GM10847 (cell line): ENCODE measurements around the gene HOPX.

Experiments
- POLR2A ChIP-seq: IDR thresholded peaks from 2 replicates; pipeline ENCODE4 v1.6.1; 2011; ENCODE audit not compliant: insufficient read length; ENCODE audit errors: extremely low read depth

HOPX gene

GRCh38 chr4:56619816-56620215 is 61.3 kb downstream of the HOPX start:
- no peak for TF ChIP-seq POLR2A

GRCh38 chr4:56619160-56619559 is 61.9 kb downstream of the HOPX start:
- no peak for TF ChIP-seq POLR2A

GRCh38 chr4:56618734-56619133 is 62.4 kb downstream of the HOPX start:
- TF ChIP-seq POLR2A: no peak

- TF ChIP-seq POLR2A: no peak
These were observed 67.8 kb downstream of the HOPX start for GRCh38 chr4:56613101-56613862.

GRCh38 chr4:56612282-56612681 is 68.8 kb downstream of the HOPX start:
- no peak for TF ChIP-seq POLR2A

GRCh38 chr4:56611501-56611900 is 69.6 kb downstream of the HOPX start:
- TF ChIP-seq POLR2A: no peak

GRCh38 chr4:56607926-56608325 is 73.2 kb downstream of the HOPX start:
- TF ChIP-seq POLR2A: no peak

GRCh38 chr4:56606385-56606784 is 74.7 kb downstream of the HOPX start:
- TF ChIP-seq POLR2A: no peak

GRCh38 chr4:56603297-56603696 is 77.8 kb downstream of the HOPX start:
- no peak for TF ChIP-seq POLR2A
